Fibroblast of lung (primary cell): ENCODE data around the gene CIB4. TPM values are rescaled to one million over a fixed set of nuclear protein-coding genes. Genes with fewer than 3 reads are reported as not detected.

Source experiments
- DNase-seq, 2 donors: peaks; one replicate each; pipeline versions ENCODE4 v3.0.0 to v3.0.0-alpha.2; 2010; ENCODE audit warnings: low read depth in 2 of 2
- H2AFZ ChIP-seq: 2 replicates; pipeline ENCODE4 v1.5.1; 2012; ENCODE audit warnings: low read length, control low read depth, inconsistent platforms
- H3K27ac ChIP-seq: 2 replicates; pipeline ENCODE4 v1.5.1; 2011; ENCODE audit warnings: low read length, control low read depth; ENCODE audit not compliant: insufficient read depth
- H3K27me3 ChIP-seq: 2 replicates; pipeline ENCODE4 v1.5.1; 2011; ENCODE audit warnings: mild to moderate bottlenecking, low read length; ENCODE audit not compliant: control insufficient read depth, insufficient read depth
- H3K36me3 ChIP-seq: 2 replicates; pipeline ENCODE4 v1.5.1; 2011; ENCODE audit warnings: low read length; ENCODE audit not compliant: control insufficient read depth, insufficient read depth
- H3K4me1 ChIP-seq: 2 replicates; pipeline ENCODE4 v1.5.1; 2011; ENCODE audit warnings: low read length; ENCODE audit not compliant: control insufficient read depth, insufficient read depth; ENCODE audit errors: extremely low read depth
- H3K4me2 ChIP-seq: 2 replicates; pipeline ENCODE4 v1.5.1; 2011; ENCODE audit warnings: low read length, control low read depth; ENCODE audit not compliant: insufficient read depth; ENCODE audit errors: extremely low read depth
- H3K4me3 ChIP-seq, 4 experiments: fragments of 200-600 bp in 1 of 4; sonication (generic) in 1 of 4; replicated peaks in 1 of 4; 2 replicates each; pipeline ENCODE4 v1.5.1; 2011 to 2016; ENCODE audit warnings: low read length in 4 of 4, low read depth in 3 of 4, mild to moderate bottlenecking in 3 of 4, control low read depth in 2 of 4, inconsistent platforms in 1 of 4, mixed read lengths in 1 of 4; ENCODE audit not compliant: insufficient read depth in 1 of 4; ENCODE audit errors: control extremely low read depth in 1 of 4
- H3K79me2 ChIP-seq: 2 replicates; pipeline ENCODE4 v1.5.1; 2012; ENCODE audit warnings: mild to moderate bottlenecking, low read length, inconsistent platforms; ENCODE audit not compliant: control insufficient read depth, insufficient read depth
- H3K9ac ChIP-seq: 2 replicates; pipeline ENCODE4 v1.5.1; 2011; ENCODE audit warnings: mild to moderate bottlenecking, low read length, control low read depth; ENCODE audit not compliant: insufficient read depth
- H3K9me3 ChIP-seq: 2 replicates; pipeline ENCODE4 v1.5.1; 2012; ENCODE audit warnings: low read depth, low read length; ENCODE audit not compliant: control insufficient read depth, insufficient read depth
- H4K20me1 ChIP-seq: 2 replicates; pipeline ENCODE4 v1.5.1; 2011; ENCODE audit warnings: low read length; ENCODE audit not compliant: control insufficient read depth, insufficient read depth; ENCODE audit errors: extremely low read depth
- EZH2 ChIP-seq: IDR thresholded peaks from 2 replicates; pipeline ENCODE4 v1.5.1; 2012; ENCODE audit warnings: low read length, control low read depth, mild to moderate bottlenecking; ENCODE audit errors: missing control alignments
- polyA plus RNA-seq, 2 donors: library from polyadenylated mRNA; depleted of rRNA in 1 of 2; stranded (reverse) in 1 of 2; unstranded in 1 of 2; fragments of >200 nt; gene quantifications; 2 replicates each; pipeline ENCODE4 v1.2.1, GENCODE V29; 2011 to 2012; ENCODE audit warnings: missing spikeins in 1 of 2
- total RNA-seq: library from RNA; depleted of rRNA; stranded (reverse); fragments of >200 nt; gene quantifications from 2 replicates; pipeline ENCODE4 v1.2.1, GENCODE V29; 2014
- TF ChIP-seq, protein P1 (sequence below), 2 donors: IDR thresholded peaks in 1 of 2; conservative IDR thresholded peaks in 1 of 2; 1 replicate in 1 of 2; 2 replicates in 1 of 2; pipeline ENCODE4 v1.5.1; 2011 to 2012; ENCODE audit warnings: low read length in 2 of 2, control low read depth in 1 of 2, inconsistent platforms in 1 of 2, low read depth in 1 of 2, mild to moderate bottlenecking in 1 of 2

CIB4 gene
- total and polyA plus RNA-seq, 2 donors (not counting 1 experiment from before 2014, with no cell fraction given): not detected

DNA sequence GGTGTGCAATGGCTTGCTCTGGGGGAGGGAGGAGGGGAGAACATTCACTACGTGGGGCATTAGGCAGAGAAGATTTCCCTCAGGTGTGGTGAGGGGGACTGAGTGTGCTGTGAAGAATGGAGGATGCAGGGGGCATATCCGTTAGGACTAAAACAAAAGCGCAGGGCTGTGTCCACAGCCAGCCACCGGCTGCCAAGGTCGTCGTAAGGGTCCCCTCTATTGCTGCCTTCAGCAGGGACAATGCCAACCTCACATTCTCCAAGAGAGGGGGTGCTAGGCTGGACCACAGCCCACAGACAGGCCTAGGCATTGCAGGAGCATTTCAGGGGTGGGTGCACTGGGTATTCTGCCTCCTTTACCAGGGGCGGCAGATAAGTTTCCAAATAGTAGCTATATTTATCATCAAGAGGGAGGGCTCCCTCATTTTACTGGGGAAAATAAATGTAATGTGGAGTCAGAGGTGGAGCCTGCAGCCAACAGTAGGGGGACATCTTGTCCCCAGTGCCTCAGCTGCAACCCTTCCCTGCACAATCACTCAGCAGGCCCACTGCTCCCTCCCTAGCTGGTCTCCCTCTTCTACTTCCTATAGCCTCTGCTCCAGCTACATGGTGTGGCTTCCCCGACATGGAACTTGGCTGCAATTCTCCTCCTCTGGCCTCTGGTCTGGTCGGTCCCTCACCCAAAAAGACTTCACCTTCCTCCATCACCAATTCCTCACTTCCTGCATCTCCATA lies 88.4 kb downstream of the CIB4 start:
- Histone ChIP-seq H3K9me3 (no peaks in the 10 kb centered on the region), H3K4me3 (no peak overlapping the region), H3K36me3 (no peaks in the 10 kb centered on the region), H3K9ac (no peak overlapping the region), H3K4me2 (no peak overlapping the region), H3K79me2 (no peaks in the 10 kb centered on the region), H4K20me1 (no peaks in the 10 kb centered on the region), H3K4me1 (no peaks in the 10 kb centered on the region), H3K27ac (no peak overlapping the region), H3K27me3 (peaks cover 16% of the 10 kb centered on the region), H2AFZ (no peak overlapping the region)
- no peak for DNase-seq
- TF ChIP-seq, protein P1, sequence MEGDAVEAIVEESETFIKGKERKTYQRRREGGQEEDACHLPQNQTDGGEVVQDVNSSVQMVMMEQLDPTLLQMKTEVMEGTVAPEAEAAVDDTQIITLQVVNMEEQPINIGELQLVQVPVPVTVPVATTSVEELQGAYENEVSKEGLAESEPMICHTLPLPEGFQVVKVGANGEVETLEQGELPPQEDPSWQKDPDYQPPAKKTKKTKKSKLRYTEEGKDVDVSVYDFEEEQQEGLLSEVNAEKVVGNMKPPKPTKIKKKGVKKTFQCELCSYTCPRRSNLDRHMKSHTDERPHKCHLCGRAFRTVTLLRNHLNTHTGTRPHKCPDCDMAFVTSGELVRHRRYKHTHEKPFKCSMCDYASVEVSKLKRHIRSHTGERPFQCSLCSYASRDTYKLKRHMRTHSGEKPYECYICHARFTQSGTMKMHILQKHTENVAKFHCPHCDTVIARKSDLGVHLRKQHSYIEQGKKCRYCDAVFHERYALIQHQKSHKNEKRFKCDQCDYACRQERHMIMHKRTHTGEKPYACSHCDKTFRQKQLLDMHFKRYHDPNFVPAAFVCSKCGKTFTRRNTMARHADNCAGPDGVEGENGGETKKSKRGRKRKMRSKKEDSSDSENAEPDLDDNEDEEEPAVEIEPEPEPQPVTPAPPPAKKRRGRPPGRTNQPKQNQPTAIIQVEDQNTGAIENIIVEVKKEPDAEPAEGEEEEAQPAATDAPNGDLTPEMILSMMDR (conservative IDR thresholded peaks at IDR 0.05 in 1 of 2, IDR thresholded peaks at IDR 0.05 in 1 of 2; ENCODE audit: low read depth in 1 of 2, low read length in 2 of 2): no peak
- TF ChIP-seq EZH2: no peak

DNA sequence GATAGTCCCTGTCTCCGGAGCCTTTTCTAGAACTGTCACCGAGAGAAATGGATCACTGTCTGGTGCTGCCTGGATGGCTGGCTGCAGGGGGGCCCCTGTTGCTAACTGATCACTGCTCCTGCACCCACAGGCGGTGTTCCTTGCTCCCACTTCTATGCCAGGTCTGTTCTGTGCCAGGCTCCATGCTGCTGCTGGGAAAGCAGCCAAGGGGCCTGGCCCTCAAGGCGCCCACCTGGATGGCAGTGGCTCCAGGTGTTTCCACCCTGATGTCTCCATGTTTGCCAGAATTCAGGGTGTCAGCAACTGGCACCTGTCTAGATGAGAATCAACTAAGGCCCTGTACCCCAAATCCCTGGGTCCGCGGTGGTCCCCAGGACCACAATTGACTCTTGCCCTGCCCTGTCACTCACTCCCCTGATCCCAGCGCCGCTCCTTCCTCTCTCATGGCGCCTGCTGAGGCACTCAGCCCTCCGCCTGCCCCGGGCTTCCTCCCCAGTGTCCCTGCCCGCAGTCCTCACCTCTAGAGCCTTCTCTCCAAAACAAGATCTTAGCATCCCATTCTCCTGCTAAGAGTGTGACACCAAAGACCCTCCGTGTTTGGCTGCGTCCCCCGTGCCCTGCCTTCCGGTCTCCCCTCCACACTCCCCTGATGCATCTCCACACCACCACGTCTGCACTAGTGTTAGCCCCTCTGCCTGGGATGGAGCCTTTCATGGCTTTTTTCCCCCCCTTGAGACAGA lies 90.7 kb downstream of the CIB4 start:
- DNase-seq: no peak
- peaks cover 5% of the 10 kb centered on the region for H3K27me3 ChIP-seq
- H2AFZ ChIP-seq: no peak overlapping the region
- H3K79me2 ChIP-seq: no peaks in the 10 kb centered on the region
- no peaks in the 10 kb centered on the region for H4K20me1 ChIP-seq
- TF ChIP-seq EZH2: no peak
- TF ChIP-seq, protein P1 (conservative IDR thresholded peaks at IDR 0.05 in 1 of 2, IDR thresholded peaks at IDR 0.05 in 1 of 2; ENCODE audit: low read depth in 1 of 2, low read length in 2 of 2): no peak
- H3K4me3 ChIP-seq: no peak overlapping the region
- H3K4me1 ChIP-seq: no peaks in the 10 kb centered on the region
- no peaks in the 10 kb centered on the region for H3K9me3 ChIP-seq
- H3K9ac ChIP-seq: no peak overlapping the region
- no peak overlapping the region for H3K4me2 ChIP-seq
- no peaks in the 10 kb centered on the region for H3K36me3 ChIP-seq
- H3K27ac ChIP-seq: no peak overlapping the region

DNA sequence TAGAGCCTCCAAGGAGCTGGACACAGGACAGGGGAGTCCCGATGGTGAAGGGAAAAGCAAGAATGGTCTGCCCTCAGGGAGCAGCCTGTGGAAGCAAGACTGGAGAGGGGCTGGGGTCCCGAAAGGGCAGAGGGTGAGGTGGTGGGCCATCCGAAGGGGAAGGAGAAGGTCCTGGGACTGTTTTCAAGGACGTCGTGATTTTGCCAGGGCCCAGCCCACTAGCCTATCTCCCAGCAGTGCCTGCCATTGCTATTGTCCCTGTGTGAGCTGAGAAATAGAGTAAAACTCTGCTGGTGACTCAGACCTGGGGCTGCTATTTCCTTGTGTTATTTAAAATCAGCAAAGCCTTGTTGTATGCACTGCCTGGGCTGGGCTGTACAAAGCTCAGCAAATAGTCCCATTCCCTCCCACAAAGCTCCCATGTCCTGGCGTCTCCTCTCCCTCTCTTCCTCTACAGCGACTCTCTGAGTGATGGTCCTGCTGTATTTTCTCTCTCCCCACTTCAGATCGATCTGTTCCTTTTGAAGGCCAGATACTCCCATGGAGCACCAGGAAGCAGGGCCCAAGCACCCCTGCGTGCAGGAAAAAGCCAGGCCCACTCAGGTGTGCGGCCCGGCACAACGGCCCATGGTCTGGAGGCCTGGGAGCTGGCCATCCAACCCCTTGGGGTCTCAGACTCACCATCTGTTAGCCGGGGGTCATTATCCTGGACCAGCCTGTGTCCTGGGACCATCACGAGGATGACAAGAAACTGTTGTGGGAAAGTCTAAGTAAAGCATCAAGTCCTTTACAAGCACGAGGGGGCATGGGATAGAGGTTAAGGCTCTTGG lies 98.3 kb downstream of the CIB4 start:
- Histone ChIP-seq H3K9me3 (no peaks in the 10 kb centered on the region), H2AFZ (no peak overlapping the region), H3K27me3 (no peaks in the 10 kb centered on the region), H4K20me1 (no peaks in the 10 kb centered on the region), H3K4me3 (no peak overlapping the region), H3K27ac (no peak overlapping the region), H3K4me2 (no peak overlapping the region), H3K79me2 (no peaks in the 10 kb centered on the region), H3K4me1 (no peaks in the 10 kb centered on the region), H3K36me3 (no peaks in the 10 kb centered on the region), H3K9ac (no peak overlapping the region)
- DNase-seq: no peak
- TF ChIP-seq, protein P1 (conservative IDR thresholded peaks at IDR 0.05 in 1 of 2, IDR thresholded peaks at IDR 0.05 in 1 of 2; ENCODE audit: low read depth in 1 of 2, low read length in 2 of 2): no peak
- TF ChIP-seq EZH2: no peak
